Smooth muscle cell (in vitro differentiated cells): Measurements from ENCODE around the gene NR1I2. TPM values are rescaled to one million over a fixed set of nuclear protein-coding genes. Genes with fewer than 3 reads are reported as not detected.

Source experiments
- DNase-seq: peaks from one replicate; lab custom pipeline; 2025; ENCODE audit not compliant: unreplicated experiment; lab: John Stamatoyannopoulos, UW
- H2AFZ ChIP-seq: fragments of 200-600 bp; sonication (generic); 2 replicates; pipeline ENCODE4 v1.6.0; 2016; ENCODE audit warnings: antibody characterized with exemption, low read depth, mild to moderate bottlenecking
- H3F3A ChIP-seq: fragments of 200-600 bp; sonication (generic); 2 replicates; pipeline ENCODE4 v1.6.0; 2017; ENCODE audit warnings: antibody characterized with exemption, low read depth
- H3K27ac ChIP-seq: fragments of 200-600 bp; sonication (generic); 2 replicates; pipeline ENCODE4 v1.5.1; 2016; ENCODE audit warnings: low read depth, mild to moderate bottlenecking
- H3K27me3 ChIP-seq: fragments of 200-600 bp; sonication (generic); 2 replicates; pipeline ENCODE4 v1.6.1; 2016; ENCODE audit warnings: low read depth, mild to moderate bottlenecking
- H3K36me3 ChIP-seq: fragments of 200-600 bp; sonication (generic); 2 replicates; pipeline ENCODE4 v1.5.1; 2016; ENCODE audit warnings: low read depth
- H3K4me1 ChIP-seq: fragments of 200-600 bp; sonication (generic); 2 replicates; pipeline ENCODE4 v1.5.1; 2016; ENCODE audit warnings: low read depth
- H3K4me2 ChIP-seq: fragments of 200-600 bp; sonication (generic); 2 replicates; pipeline ENCODE4 v1.6.0; 2016; ENCODE audit warnings: mild to moderate bottlenecking
- H3K4me3 ChIP-seq: fragments of 200-600 bp; sonication (generic); 2 replicates; pipeline ENCODE4 v1.5.1; 2016; ENCODE audit warnings: mild to moderate bottlenecking
- H3K79me2 ChIP-seq: fragments of 200-600 bp; sonication (generic); 2 replicates; pipeline ENCODE4 v1.6.0; 2016; ENCODE audit warnings: low read depth, mild to moderate bottlenecking
- H3K9ac ChIP-seq: fragments of 200-600 bp; sonication (generic); 2 replicates; pipeline ENCODE4 v1.6.0; 2016; ENCODE audit warnings: low read depth
- H3K9me3 ChIP-seq: fragments of 200-600 bp; sonication (generic); replicated peaks from 2 replicates; pipeline ENCODE4 v1.5.1; 2016; ENCODE audit warnings: low read depth
- H4K20me1 ChIP-seq: fragments of 200-600 bp; sonication (generic); 2 replicates; pipeline ENCODE4 v1.6.0; 2016; ENCODE audit warnings: low read depth
- CTCF ChIP-seq: fragments of 200-600 bp; sonication (generic); IDR thresholded peaks from 2 replicates; pipeline ENCODE4 v1.5.1; 2017; ENCODE audit warnings: borderline replicate concordance, mild to moderate bottlenecking, antibody characterized with exemption; ENCODE audit not compliant: insufficient read depth, poor library complexity, severe bottlenecking
- WGBS: methylation state at CpG from one replicate; pipeline ENCODE4 v1.1.7; 2016; ENCODE audit warnings: low lambda C conversion rate; 5-methylcytosine and 5-hydroxymethylcytosine counted together
- polyA plus RNA-seq: library from polyadenylated mRNA; unstranded; fragments of >200 nt; fragmentation: Nextera tagmentation; extraction: Ambion mirVana; gene quantifications from 2 replicates; pipeline ENCODE4 v1.2.1, GENCODE V29; 2016
- total RNA-seq: library from RNA; depleted of rRNA; stranded (reverse); fragments of >200 nt; gene quantifications from 2 replicates; pipeline ENCODE4 v1.2.3, GENCODE V29; 2014

The NR1I2 gene
- total and polyA plus RNA-seq, 2 experiments from 2014 or later: not detected

DNA sequence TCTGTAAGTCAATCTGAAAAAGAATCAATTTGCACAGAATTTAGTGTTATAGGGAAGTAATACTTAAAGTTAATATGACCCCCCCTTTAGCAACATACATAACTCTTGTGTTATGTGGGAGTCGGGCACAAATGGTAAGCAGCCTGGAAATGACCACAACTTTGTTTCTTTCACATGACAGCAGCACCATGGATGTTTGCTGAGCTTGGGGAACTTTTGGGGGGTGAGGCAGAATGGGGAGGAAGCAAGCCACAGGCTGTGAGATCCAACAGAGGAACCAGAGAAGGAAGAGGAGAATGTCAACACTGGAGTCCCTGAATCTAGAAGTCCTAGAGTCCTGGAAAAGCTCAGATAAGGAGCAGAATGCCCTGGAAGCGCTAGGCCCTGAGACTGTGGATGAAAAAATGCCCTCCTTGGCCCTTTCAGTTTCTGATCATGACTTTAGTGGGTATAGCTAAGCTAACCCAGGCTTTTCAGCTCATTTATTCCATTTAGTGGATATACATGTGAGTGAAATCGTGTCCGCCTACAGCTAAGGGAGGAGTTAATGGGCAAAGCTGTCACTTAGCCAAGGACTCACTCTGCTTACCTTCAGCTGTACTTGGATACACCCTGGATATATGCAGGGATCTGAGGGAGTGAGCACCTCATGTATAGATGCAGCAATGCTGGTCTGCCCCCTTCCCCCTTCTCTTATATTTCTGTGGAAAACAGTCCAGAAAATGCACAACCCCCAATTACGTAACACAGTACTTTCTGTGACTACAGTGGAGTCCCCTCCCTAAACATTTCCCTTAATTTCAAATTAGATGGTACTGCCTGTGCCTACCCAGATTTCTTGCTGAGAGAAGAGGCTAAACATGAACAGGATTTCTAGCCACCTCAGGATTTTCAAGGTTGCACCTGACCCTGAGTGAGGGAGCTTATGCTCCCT lies 40.0 kb upstream of the NR1I2 start:
- H2AFZ ChIP-seq: no peak overlapping the region
- WGBS: 85% methylated on average over 5 of the region's 5 CpGs
- no peak for TF ChIP-seq CTCF

DNA sequence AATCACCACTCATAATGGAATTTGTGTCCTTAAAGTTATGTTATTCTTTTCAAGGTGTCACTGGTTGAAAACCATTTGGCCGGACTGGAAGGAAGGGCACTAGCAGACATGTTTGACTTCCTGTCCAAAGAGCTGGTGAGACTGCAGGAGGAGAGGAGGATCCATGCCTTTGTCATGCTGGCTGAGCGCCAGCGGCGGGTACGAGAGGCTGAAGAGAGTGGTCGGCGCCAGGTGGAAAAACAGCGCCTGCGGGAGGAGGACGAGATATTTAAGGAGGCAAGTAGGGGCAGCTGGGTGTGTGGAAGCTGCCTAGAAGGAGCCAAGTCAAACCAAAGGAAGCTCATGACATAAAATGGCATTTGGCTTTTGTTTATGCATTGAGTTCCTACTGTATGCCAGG lies 38.0 kb upstream of the NR1I2 start:
- H4K20me1 ChIP-seq: no peaks in the 10 kb centered on the region
- WGBS: 96% methylated on average over 10 of the region's 10 CpGs

More for the DNA sequence above, 40.0 kb upstream of the NR1I2 start:
- no peaks in the 10 kb centered on the region for H3F3A ChIP-seq
- H3K79me2 ChIP-seq: no peaks in the 10 kb centered on the region
- no peak overlapping the region for H3K4me2 ChIP-seq
- H3K9ac ChIP-seq: no peak overlapping the region
- no peaks in the 10 kb centered on the region for H3K9me3 ChIP-seq
- H3K4me1 ChIP-seq: no peaks in the 10 kb centered on the region
- H3K36me3 ChIP-seq: no peaks in the 10 kb centered on the region
- H3K27ac ChIP-seq: no peak overlapping the region
- no peaks in the 10 kb centered on the region for H4K20me1 ChIP-seq
- no peaks in the 10 kb centered on the region for H3K27me3 ChIP-seq
- DNase-seq: no peak
- no peak overlapping the region for H3K4me3 ChIP-seq

DNA sequence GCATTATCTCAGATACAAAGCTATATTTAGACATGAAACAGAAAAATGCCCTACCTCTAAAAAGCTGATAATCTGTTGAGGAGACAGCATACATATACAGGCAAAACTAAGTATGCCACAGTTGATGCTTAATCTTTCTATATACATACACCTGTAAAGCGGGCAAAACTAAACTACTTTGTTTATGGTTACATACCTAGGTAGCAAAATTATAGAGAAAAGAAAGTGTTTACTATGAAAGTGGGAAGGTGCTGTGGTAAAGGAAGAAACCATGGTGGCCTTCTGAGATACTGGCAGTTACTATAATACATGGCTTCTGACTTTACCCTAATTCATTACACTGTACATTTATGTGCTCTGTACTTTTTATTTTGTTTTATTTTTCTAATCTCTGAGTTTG lies 36.0 kb upstream of the NR1I2 start:
- H3K4me2 ChIP-seq: no peak overlapping the region
- no peaks in the 10 kb centered on the region for H3F3A ChIP-seq
- no peaks in the 10 kb centered on the region for H3K79me2 ChIP-seq
- H3K36me3 ChIP-seq: no peaks in the 10 kb centered on the region
- H4K20me1 ChIP-seq: no peaks in the 10 kb centered on the region
- WGBS: 85% methylated on average over 1 of the region's 1 CpG
- peaks cover 16% of the 10 kb centered on the region for H3K27me3 ChIP-seq
- H3K4me1 ChIP-seq: no peaks in the 10 kb centered on the region
- no peak for DNase-seq
- no peak for TF ChIP-seq CTCF
- no peak overlapping the region for H3K4me3 ChIP-seq
- H2AFZ ChIP-seq: no peak overlapping the region
- H3K9ac ChIP-seq: no peak overlapping the region
- no peak overlapping the region for H3K27ac ChIP-seq
- H3K9me3 ChIP-seq: no peaks in the 10 kb centered on the region

More for the DNA sequence above, 38.0 kb upstream of the NR1I2 start:
- no peaks in the 10 kb centered on the region for H3K79me2 ChIP-seq
- no peak overlapping the region for H3K9ac ChIP-seq
- no peaks in the 10 kb centered on the region for H3K36me3 ChIP-seq
- H3K4me2 ChIP-seq: no peak overlapping the region
- H3F3A ChIP-seq: no peaks in the 10 kb centered on the region
- H3K4me1 ChIP-seq: no peaks in the 10 kb centered on the region
- no peak for TF ChIP-seq CTCF
- no peak overlapping the region for H3K4me3 ChIP-seq
- no peak for DNase-seq
- no peak overlapping the region for H2AFZ ChIP-seq
- H3K27ac ChIP-seq: no peak overlapping the region
- peaks cover 16% of the 10 kb centered on the region for H3K27me3 ChIP-seq
- H3K9me3 ChIP-seq: no peaks in the 10 kb centered on the region
